Activated CD8-positive, alpha-beta memory T cell treated with anti-CD3 and anti-CD28 coated beads, Interleukin-2, amount 10 ng/mL, durations not matched to agents 7 days and 5 days (primary cell): ENCODE measurements around the gene NFASC. TPM values are rescaled to one million over a fixed set of nuclear protein-coding genes. Genes with fewer than 3 reads are reported as not detected.
A peak's percentile ranks its signal among the peaks of the same experiment; 100 is the strongest.

Experiments used
- ATAC-seq: fragments of 150-1000 bp; cut with Tn5 transposase; one replicate; pipeline ENCODE4 v1.10.0; 2021; ENCODE audit warnings: moderate library complexity
- CTCF ChIA-PET: fragments of 350-600 bp; sonication (Branson Sonifier 250); formaldehyde crosslinking; loops from one replicate; lab custom pipeline; 2021; ENCODE audit warnings: antibody characterized with exemption; lab: Charles Lee
- DNase-seq: peaks from one replicate; pipeline ENCODE4 v3.0.0-alpha.2; 2020
- H3K27ac Mint-ChIP-seq: one replicate; pipeline ENCODE4 v1.8.0; 2021; ENCODE audit warnings: mild to moderate bottlenecking, mixed read lengths
- H3K27me3 Mint-ChIP-seq: one replicate; pipeline ENCODE4 v1.8.0; 2021; ENCODE audit warnings: mixed read lengths
- H3K36me3 Mint-ChIP-seq: one replicate; pipeline ENCODE4 v1.8.0; 2021; ENCODE audit warnings: mild to moderate bottlenecking, mixed read lengths
- H3K4me1 Mint-ChIP-seq: one replicate; pipeline ENCODE4 v1.8.0; 2021; ENCODE audit warnings: mixed read lengths
- H3K4me3 Mint-ChIP-seq: one replicate; pipeline ENCODE4 v1.8.0; 2021; ENCODE audit warnings: mild to moderate bottlenecking, moderate library complexity, mixed read lengths
- H3K9me3 Mint-ChIP-seq: one replicate; pipeline ENCODE4 v1.8.0; 2022; ENCODE audit warnings: low read depth, mixed read lengths
- total RNA-seq, 2 experiments: library from RNA; stranded (reverse); gene quantifications; one replicate each; pipeline ENCODE4 v1.2.3, GENCODE V29; 2021

NFASC gene
- total RNA-seq, 2 experiments from 2014 or later = 0.14 to 0.23 TPM

- Mint-ChIP-seq H3K9me3 (no peaks in the 10 kb centered on the region), H3K27ac (no peak overlapping the region), H3K27me3 (peaks cover 17% of the 10 kb centered on the region), H3K36me3 (no peaks in the 10 kb centered on the region), H3K4me3 (no peak overlapping the region), H3K4me1 (peaks cover 5% of the 10 kb centered on the region)
- CTCF ChIA-PET = interaction anchor here (0.9 to 2.3 kb wide), 17 partner anchors 11 to 375 kb away, joined by 3 to 11 read pairs (median 3); no protein-coding TSS in a partner anchor
- ATAC-seq (peak; percentile 63), DNase-seq (peak; percentile 72)
Observed at GRCh38 chr1:204941421-204942338, 71.0 kb downstream of the NFASC start.

GRCh38 chr1:204943495-204943894 lies 72.8 kb downstream of the NFASC start:
- Mint-ChIP-seq H3K4me3 (no peak overlapping the region), H3K36me3 (no peaks in the 10 kb centered on the region), H3K4me1 (peaks cover 5% of the 10 kb centered on the region), H3K9me3 (no peaks in the 10 kb centered on the region), H3K27me3 (peaks cover 7% of the 10 kb centered on the region), H3K27ac (no peak overlapping the region)
- DNase-seq (no peak), ATAC-seq (no peak)
- CTCF ChIA-PET = interaction anchor here (1.5 to 2.3 kb wide), 4 partner anchors 9 to 377 kb away, joined by 4 to 9 read pairs (median 7); no protein-coding TSS in a partner anchor

GRCh38 chr1:204944662-204945061 lies 74.0 kb downstream of the NFASC start:
- H3K27me3 Mint-ChIP-seq = peaks cover 12% of the 10 kb centered on the region
- CTCF ChIA-PET = no interaction called here
- ATAC-seq (no peak), DNase-seq (no peak)
- H3K27ac Mint-ChIP-seq = no peak overlapping the region
- no peaks in the 10 kb centered on the region for H3K36me3 Mint-ChIP-seq
- no peaks in the 10 kb centered on the region for H3K9me3 Mint-ChIP-seq
- peaks cover 5% of the 10 kb centered on the region for H3K4me1 Mint-ChIP-seq
- H3K4me3 Mint-ChIP-seq = no peak overlapping the region

- no peak overlapping the region for H3K4me3 Mint-ChIP-seq
- no peaks in the 10 kb centered on the region for H3K9me3 Mint-ChIP-seq
- H3K4me1 Mint-ChIP-seq = peaks cover 5% of the 10 kb centered on the region
- DNase-seq (no peak), ATAC-seq (no peak)
- no peak overlapping the region for H3K27ac Mint-ChIP-seq
- H3K36me3 Mint-ChIP-seq = no peaks in the 10 kb centered on the region
- peaks cover 12% of the 10 kb centered on the region for H3K27me3 Mint-ChIP-seq
- CTCF ChIA-PET = no interaction called here
Observed at GRCh38 chr1:204945565-204945977, 74.9 kb downstream of the NFASC start.

GRCh38 chr1:204946640-204947039 lies 76.0 kb downstream of the NFASC start:
- ATAC-seq = no peak
- Mint-ChIP-seq H3K4me1 (peaks cover 5% of the 10 kb centered on the region), H3K27me3 (peaks cover 12% of the 10 kb centered on the region), H3K27ac (no peak overlapping the region), H3K9me3 (no peaks in the 10 kb centered on the region), H3K4me3 (no peak overlapping the region), H3K36me3 (no peaks in the 10 kb centered on the region)
- DNase-seq = no peak
- CTCF ChIA-PET = no interaction called here

- peaks cover 15% of the 10 kb centered on the region for H3K27me3 Mint-ChIP-seq
- H3K4me1 Mint-ChIP-seq = peaks cover 5% of the 10 kb centered on the region
- H3K36me3 Mint-ChIP-seq = no peaks in the 10 kb centered on the region
- H3K27ac Mint-ChIP-seq = no peak overlapping the region
- DNase-seq (no peak), ATAC-seq (no peak)
- H3K4me3 Mint-ChIP-seq = no peak overlapping the region
- CTCF ChIA-PET = no interaction called here
- no peaks in the 10 kb centered on the region for H3K9me3 Mint-ChIP-seq
Observed at GRCh38 chr1:204947338-204947737, 76.7 kb downstream of the NFASC start.

GRCh38 chr1:204947747-204948146 lies 77.1 kb downstream of the NFASC start:
- Mint-ChIP-seq H3K27me3 (peaks cover 15% of the 10 kb centered on the region), H3K4me3 (no peak overlapping the region), H3K27ac (no peak overlapping the region), H3K4me1 (peaks cover 5% of the 10 kb centered on the region), H3K9me3 (no peaks in the 10 kb centered on the region), H3K36me3 (no peaks in the 10 kb centered on the region)
- CTCF ChIA-PET = no interaction called here
- ATAC-seq (no peak), DNase-seq (no peak)

- Mint-ChIP-seq H3K36me3 (no peaks in the 10 kb centered on the region), H3K27ac (no peak overlapping the region), H3K9me3 (no peaks in the 10 kb centered on the region), H3K4me3 (no peak overlapping the region), H3K27me3 (peaks cover 9% of the 10 kb centered on the region), H3K4me1 (peaks cover 5% of the 10 kb centered on the region)
- CTCF ChIA-PET = interaction anchor here (1.8 kb wide), 1 partner anchor 111 kb away, joined by 6 read pairs; no protein-coding TSS in a partner anchor
- DNase-seq = no peak
- no peak for ATAC-seq
Observed at GRCh38 chr1:204950353-204951001, 79.8 kb downstream of the NFASC start.

GRCh38 chr1:204958317-204959307 lies 88.0 kb downstream of the NFASC start:
- Mint-ChIP-seq H3K4me3 (no peak overlapping the region), H3K4me1 (no peaks in the 10 kb centered on the region), H3K27me3 (peaks cover 44% of the 10 kb centered on the region), H3K36me3 (no peaks in the 10 kb centered on the region), H3K27ac (no peak overlapping the region), H3K9me3 (no peaks in the 10 kb centered on the region)
- CTCF ChIA-PET = no interaction called here
- ATAC-seq = no peak
- no peak for DNase-seq

GRCh38 chr1:204959374-204959773 lies 88.7 kb downstream of the NFASC start:
- Mint-ChIP-seq H3K4me3 (no peak overlapping the region), H3K27ac (no peak overlapping the region), H3K36me3 (no peaks in the 10 kb centered on the region), H3K9me3 (no peaks in the 10 kb centered on the region), H3K4me1 (no peaks in the 10 kb centered on the region), H3K27me3 (peaks cover 48% of the 10 kb centered on the region)
- ATAC-seq (no peak), DNase-seq (no peak)
- CTCF ChIA-PET = interaction anchor here (1.8 kb wide), 1 partner anchor 16 kb away, joined by 4 read pairs; no protein-coding TSS in a partner anchor

GRCh38 chr1:204959836-204960235 lies 89.2 kb downstream of the NFASC start:
- Mint-ChIP-seq H3K27me3 (peaks cover 52% of the 10 kb centered on the region), H3K4me1 (no peaks in the 10 kb centered on the region), H3K36me3 (no peaks in the 10 kb centered on the region), H3K27ac (no peak overlapping the region), H3K9me3 (no peaks in the 10 kb centered on the region), H3K4me3 (no peak overlapping the region)
- DNase-seq (no peak), ATAC-seq (no peak)
- CTCF ChIA-PET = interaction anchor here (1.8 kb wide), 1 partner anchor 16 kb away, joined by 4 read pairs; no protein-coding TSS in a partner anchor

- Mint-ChIP-seq H3K4me1 (no peaks in the 10 kb centered on the region), H3K9me3 (no peaks in the 10 kb centered on the region), H3K27me3 (peaks cover 57% of the 10 kb centered on the region), H3K27ac (no peak overlapping the region), H3K36me3 (no peaks in the 10 kb centered on the region), H3K4me3 (no peak overlapping the region)
- no peak for DNase-seq
- CTCF ChIA-PET = interaction anchor here (1.1 to 1.8 kb wide), 2 partner anchors 11 to 15 kb away, joined by 4 read pairs; no protein-coding TSS in a partner anchor
- ATAC-seq = no peak
Observed at GRCh38 chr1:204960306-204961125, 89.9 kb downstream of the NFASC start.
